ENCODE measurements around the gene TMEM135.

The TMEM135 gene

GRCh38 chr11:87122852-87123251 is 85.1 kb downstream of the TMEM135 start:
- TF ChIP-seq CTCF (IDR thresholded peaks at IDR 0.05; ENCODE audit: low read length, missing control alignments) = no peak
- H3K4me3 ChIP-seq (replicated peaks; ENCODE audit: low read depth, low read length) = no peak overlapping the region
- no peak for DNase-seq (ENCODE audit: low read depth)

GRCh38 chr11:87125257-87125656 is 87.5 kb downstream of the TMEM135 start:
- TF ChIP-seq CTCF (IDR thresholded peaks at IDR 0.05; ENCODE audit: low read length, missing control alignments) = no peak
- DNase-seq (ENCODE audit: low read depth) = peak; percentile 20
- no peak overlapping the region for H3K4me3 ChIP-seq (replicated peaks; ENCODE audit: low read depth, low read length)

- TF ChIP-seq CTCF (IDR thresholded peaks at IDR 0.05; ENCODE audit: low read length, missing control alignments) = no peak
- DNase-seq (ENCODE audit: low read depth) = no peak
- H3K4me3 ChIP-seq (replicated peaks; ENCODE audit: low read depth, low read length) = no peak overlapping the region
Observed at GRCh38 chr11:87127101-87127500, 89.4 kb downstream of the TMEM135 start.

GRCh38 chr11:87128372-87128771 is 90.6 kb downstream of the TMEM135 start:
- no peak for DNase-seq (ENCODE audit: low read depth)
- no peak for TF ChIP-seq CTCF (IDR thresholded peaks at IDR 0.05; ENCODE audit: low read length, missing control alignments)
- H3K4me3 ChIP-seq (replicated peaks; ENCODE audit: low read depth, low read length) = no peak overlapping the region

GRCh38 chr11:87134524-87135106 is 96.9 kb downstream of the TMEM135 start:
- no peak for TF ChIP-seq CTCF (IDR thresholded peaks at IDR 0.05; ENCODE audit: low read length, missing control alignments)
- DNase-seq (ENCODE audit: low read depth) = no peak
- no peak overlapping the region for H3K4me3 ChIP-seq (replicated peaks; ENCODE audit: low read depth, low read length)

GRCh38 chr11:87136236-87136635 is 98.5 kb downstream of the TMEM135 start:
- no peak for TF ChIP-seq CTCF (IDR thresholded peaks at IDR 0.05; ENCODE audit: low read length, missing control alignments)
- DNase-seq (ENCODE audit: low read depth) = no peak
- H3K4me3 ChIP-seq (replicated peaks; ENCODE audit: low read depth, low read length) = no peak overlapping the region

GRCh38 chr11:87137711-87138110 is 100.0 kb downstream of the TMEM135 start:
- no peak for TF ChIP-seq CTCF (IDR thresholded peaks at IDR 0.05; ENCODE audit: low read length, missing control alignments)

More at GRCh38 chr11:87137711-87138110, 100.0 kb downstream of the TMEM135 start:
- peak; percentile 73 for DNase-seq (ENCODE audit: low read depth)
- H3K4me3 ChIP-seq (replicated peaks; ENCODE audit: low read depth, low read length) = no peak overlapping the region
